ENCODE data around the gene MYO7A. TPM values are rescaled to one million over a fixed set of nuclear protein-coding genes. Genes with fewer than 3 reads are reported as not detected.

Gene MYO7A
- total and polyA plus RNA-seq, 2 experiments from 2014 or later, result 1.8 to 5.4 TPM

- TF ChIP-seq ZNF462 (CRISPR knock-in tag; IDR thresholded peaks at IDR 0.05), result no peak
- TF ChIP-seq EZH2phosphoT487 (IDR thresholded peaks at IDR 0.05; ENCODE audit: unreplicated experiment), result no peak
- no peak for TF ChIP-seq JUNB (IDR thresholded peaks at IDR 0.05; ENCODE audit: unreplicated experiment)
Observed at GRCh38 chr11:77184136-77184860, 56.3 kb downstream of the MYO7A start (continued).

DNA sequence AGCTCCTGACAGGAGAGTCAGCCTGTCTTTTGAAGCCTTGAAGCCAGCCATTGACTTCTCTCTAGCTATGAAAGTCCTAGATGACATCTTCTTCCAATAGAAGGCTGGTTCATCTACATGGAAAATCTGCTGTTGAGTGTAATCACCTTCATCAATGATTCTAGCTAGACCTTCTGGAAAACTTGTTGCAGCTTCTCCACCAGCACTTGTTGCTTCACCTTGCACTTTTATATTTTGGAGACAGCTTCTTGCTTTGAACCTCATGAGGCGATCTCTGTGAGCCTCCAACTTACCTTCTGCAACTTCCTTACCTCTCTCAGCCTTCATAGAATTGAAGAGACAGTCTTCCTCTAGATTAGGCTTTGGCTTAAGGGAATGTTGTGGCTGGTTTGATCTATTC, 58.3 kb downstream of the MYO7A start:
- H3K36me3 Mint-ChIP-seq (ENCODE audit: low read depth), result no peaks in the 10 kb centered on the region
- H3K4me3 ChIP-seq, result no peak overlapping the region
- H2AFZ ChIP-seq, result peak overlapping the region; percentile 28; the same call in 1 of the 2 replicates
- peaks cover 16% of the 10 kb centered on the region for H3K4me1 Mint-ChIP-seq
- peaks cover 11% of the 10 kb centered on the region for H3K27me3 Mint-ChIP-seq (ENCODE audit: insufficient read depth, low read depth, poor library complexity)
- H3K27ac Mint-ChIP-seq, result no peak overlapping the region
- no peaks in the 10 kb centered on the region for H4K20me1 ChIP-seq (replicated peaks; ENCODE audit: insufficient read depth)
- no peaks in the 10 kb centered on the region for H3K79me2 ChIP-seq (replicated peaks; ENCODE audit: insufficient read depth)
- ATAC-seq (no peak), DNase-seq (ENCODE audit: low spot score) (no peak)
- H3K9me3 Mint-ChIP-seq, result no peaks in the 10 kb centered on the region
- H3K9me2 ChIP-seq (ENCODE audit: insufficient read depth), result no peaks in the 10 kb centered on the region
- H3K4me2 ChIP-seq, result no peak overlapping the region
- H3K27ac ChIP-seq (ENCODE audit: low read depth), result no peak overlapping the region
- no peaks in the 10 kb centered on the region; the same call in 1 of the 2 replicates for H3F3A ChIP-seq (replicated peaks; ENCODE audit: low read depth)
- no peaks in the 10 kb centered on the region for H3K36me3 ChIP-seq (ENCODE audit: insufficient read depth)
- H3K4me3 Mint-ChIP-seq, result no peak overlapping the region
- H3K4me1 ChIP-seq (ENCODE audit: insufficient read depth), result peaks cover 4% of the 10 kb centered on the region; the same call in 1 of the 2 replicates
- no peaks in the 10 kb centered on the region for H3K27me3 ChIP-seq (ENCODE audit: insufficient read depth)
- no peak for TF ChIP-seq EZH2phosphoT487 (IDR thresholded peaks at IDR 0.05; ENCODE audit: unreplicated experiment)
- no peak for TF ChIP-seq STAT1 (IDR thresholded peaks at IDR 0.05; ENCODE audit: unreplicated experiment)
- no peak for TF ChIP-seq EZH2 (IDR thresholded peaks at IDR 0.05; ENCODE audit: low read depth, unreplicated experiment)
- TF ChIP-seq NANOG (IDR thresholded peaks at IDR 0.05; ENCODE audit: borderline replicate concordance), result no peak
- no peak for TF ChIP-seq POLR2AphosphoS5 (IDR thresholded peaks at IDR 0.05; ENCODE audit: low read depth)
- no peak for TF ChIP-seq ZNF331 (CRISPR knock-in tag; IDR thresholded peaks at IDR 0.05; ENCODE audit: low read depth)
- TF ChIP-seq CREB1 (CRISPR knock-in tag; IDR thresholded peaks at IDR 0.05; ENCODE audit: low read depth), result no peak
- TF ChIP-seq, protein P1, sequence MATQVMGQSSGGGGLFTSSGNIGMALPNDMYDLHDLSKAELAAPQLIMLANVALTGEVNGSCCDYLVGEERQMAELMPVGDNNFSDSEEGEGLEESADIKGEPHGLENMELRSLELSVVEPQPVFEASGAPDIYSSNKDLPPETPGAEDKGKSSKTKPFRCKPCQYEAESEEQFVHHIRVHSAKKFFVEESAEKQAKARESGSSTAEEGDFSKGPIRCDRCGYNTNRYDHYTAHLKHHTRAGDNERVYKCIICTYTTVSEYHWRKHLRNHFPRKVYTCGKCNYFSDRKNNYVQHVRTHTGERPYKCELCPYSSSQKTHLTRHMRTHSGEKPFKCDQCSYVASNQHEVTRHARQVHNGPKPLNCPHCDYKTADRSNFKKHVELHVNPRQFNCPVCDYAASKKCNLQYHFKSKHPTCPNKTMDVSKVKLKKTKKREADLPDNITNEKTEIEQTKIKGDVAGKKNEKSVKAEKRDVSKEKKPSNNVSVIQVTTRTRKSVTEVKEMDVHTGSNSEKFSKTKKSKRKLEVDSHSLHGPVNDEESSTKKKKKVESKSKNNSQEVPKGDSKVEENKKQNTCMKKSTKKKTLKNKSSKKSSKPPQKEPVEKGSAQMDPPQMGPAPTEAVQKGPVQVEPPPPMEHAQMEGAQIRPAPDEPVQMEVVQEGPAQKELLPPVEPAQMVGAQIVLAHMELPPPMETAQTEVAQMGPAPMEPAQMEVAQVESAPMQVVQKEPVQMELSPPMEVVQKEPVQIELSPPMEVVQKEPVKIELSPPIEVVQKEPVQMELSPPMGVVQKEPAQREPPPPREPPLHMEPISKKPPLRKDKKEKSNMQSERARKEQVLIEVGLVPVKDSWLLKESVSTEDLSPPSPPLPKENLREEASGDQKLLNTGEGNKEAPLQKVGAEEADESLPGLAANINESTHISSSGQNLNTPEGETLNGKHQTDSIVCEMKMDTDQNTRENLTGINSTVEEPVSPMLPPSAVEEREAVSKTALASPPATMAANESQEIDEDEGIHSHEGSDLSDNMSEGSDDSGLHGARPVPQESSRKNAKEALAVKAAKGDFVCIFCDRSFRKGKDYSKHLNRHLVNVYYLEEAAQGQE (IDR thresholded peaks at IDR 0.05; ENCODE audit: unreplicated experiment), result no peak
- no peak for TF ChIP-seq ZNF114 (CRISPR knock-in tag; IDR thresholded peaks at IDR 0.05)
- no peak for TF ChIP-seq ETS1 (IDR thresholded peaks at IDR 0.05)
